Central memory CD8-positive, alpha-beta T cell (primary cell): ENCODE data around the gene FGFBP2.
"Not testable (repeated sequence)": the region's sequence is repeated elsewhere in the genome, so short reads cannot be mapped to it uniquely, and the experiment has no call there.

ENCODE experiments used
- ATAC-seq: fragments of 150-1000 bp; cut with Tn5 transposase; replicated peaks from 2 replicates; pipeline ENCODE4 v1.10.0; 2022; ENCODE audit warnings: mild to moderate bottlenecking, moderate FRiP score, moderate number of reproducible peaks; ENCODE audit not compliant: poor library complexity, severe bottlenecking; ENCODE audit errors: extremely low read depth
- DNase-seq, 2 donors: peaks; one replicate each; pipeline ENCODE4 v3.0.0; 2021; ENCODE audit warnings: low spot score in 2 of 2
- H3K27ac Mint-ChIP-seq: one replicate; pipeline ENCODE4 v1.8.0; 2022; ENCODE audit warnings: low read depth, mild to moderate bottlenecking, moderate library complexity, mixed read lengths
- H3K27me3 Mint-ChIP-seq: one replicate; pipeline ENCODE4 v1.8.0; 2022; ENCODE audit warnings: mixed read lengths
- H3K36me3 Mint-ChIP-seq: one replicate; pipeline ENCODE4 v1.8.0; 2022; ENCODE audit warnings: mild to moderate bottlenecking, moderate library complexity, mixed read lengths; ENCODE audit not compliant: insufficient read depth
- H3K4me1 Mint-ChIP-seq: one replicate; pipeline ENCODE4 v1.8.0; 2022; ENCODE audit warnings: mixed read lengths
- H3K4me3 Mint-ChIP-seq: one replicate; pipeline ENCODE4 v1.8.0; 2022; ENCODE audit warnings: mild to moderate bottlenecking, moderate library complexity, mixed read lengths
- H3K9me3 Mint-ChIP-seq: one replicate; pipeline ENCODE4 v1.8.0; 2022; ENCODE audit warnings: mixed read lengths

Gene FGFBP2

DNA sequence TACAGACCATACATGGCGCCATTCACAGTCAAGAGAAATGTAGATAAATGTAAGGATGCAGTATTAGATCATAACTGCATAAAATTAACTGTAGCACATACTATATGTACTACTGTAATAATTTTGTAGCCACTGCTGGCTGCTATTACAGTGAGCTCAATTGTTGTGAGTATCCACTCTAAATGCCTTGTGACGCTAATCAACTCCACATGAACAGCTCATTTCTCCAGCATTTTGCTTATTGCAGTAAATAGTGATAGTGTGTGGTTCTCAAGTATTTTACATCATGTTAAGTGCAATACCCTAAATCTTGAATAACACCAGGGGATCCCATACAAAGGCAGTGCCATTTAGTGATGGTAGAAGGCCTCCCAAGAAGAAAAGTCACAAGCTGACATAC lies 45.7 kb downstream of the FGFBP2 start:
- Mint-ChIP-seq H3K27me3 (peaks cover 31% of the 10 kb centered on the region), H3K27ac (no peak overlapping the region), H3K36me3 (no peaks in the 10 kb centered on the region), H3K4me3 (no peak overlapping the region), H3K4me1 (no peaks in the 10 kb centered on the region), H3K9me3 (no peaks in the 10 kb centered on the region)
- ATAC-seq: no peak
- no peak for DNase-seq

GRCh38 chr4:15916358-15916757 lies 46.6 kb downstream of the FGFBP2 start:
- not testable (repeated sequence) for ATAC-seq, H3K9me3 Mint-ChIP-seq, H3K4me3 Mint-ChIP-seq, H3K4me1 Mint-ChIP-seq, H3K27ac Mint-ChIP-seq, DNase-seq, H3K36me3 Mint-ChIP-seq
- H3K27me3 Mint-ChIP-seq: peaks cover 31% of the 10 kb centered on the region

DNA sequence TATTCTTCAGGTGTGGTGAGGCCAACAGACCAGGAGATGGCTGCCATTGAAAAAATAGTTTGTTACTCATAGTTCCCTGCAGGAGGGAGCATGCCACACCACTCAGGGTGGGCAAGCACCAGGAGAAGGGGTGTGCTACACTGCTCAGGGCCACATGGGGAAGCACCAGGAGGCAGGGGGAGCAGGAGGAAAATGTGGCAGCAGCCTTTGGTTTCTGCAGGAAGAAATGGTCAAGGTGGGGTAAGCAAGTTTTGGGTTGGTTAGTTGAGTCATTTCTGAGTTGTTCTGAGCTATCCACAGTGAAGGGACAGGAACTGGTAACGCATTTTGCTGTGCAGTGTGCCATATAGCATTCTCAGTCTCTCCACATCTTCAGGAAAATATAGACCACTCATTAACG lies 48.2 kb downstream of the FGFBP2 start:
- no peak for ATAC-seq

GRCh38 chr4:15914291-15914690 lies 48.7 kb downstream of the FGFBP2 start:
- DNase-seq: no peak
- no peaks in the 10 kb centered on the region for H3K36me3 Mint-ChIP-seq
- H3K27ac Mint-ChIP-seq: no peak overlapping the region
- H3K4me3 Mint-ChIP-seq: no peak overlapping the region
- no peaks in the 10 kb centered on the region for H3K9me3 Mint-ChIP-seq
- ATAC-seq: no peak
- H3K27me3 Mint-ChIP-seq: peaks cover 23% of the 10 kb centered on the region
- no peaks in the 10 kb centered on the region for H3K4me1 Mint-ChIP-seq

More for the DNA sequence above, 48.2 kb downstream of the FGFBP2 start:
- no peak for DNase-seq
- peaks cover 27% of the 10 kb centered on the region for H3K27me3 Mint-ChIP-seq
- no peaks in the 10 kb centered on the region for H3K4me1 Mint-ChIP-seq
- no peak overlapping the region for H3K27ac Mint-ChIP-seq
- H3K9me3 Mint-ChIP-seq: no peaks in the 10 kb centered on the region
- no peaks in the 10 kb centered on the region for H3K36me3 Mint-ChIP-seq
- no peak overlapping the region for H3K4me3 Mint-ChIP-seq

GRCh38 chr4:15913631-15913970 lies 49.4 kb downstream of the FGFBP2 start:
- Mint-ChIP-seq H3K36me3 (no peaks in the 10 kb centered on the region), H3K4me1 (no peaks in the 10 kb centered on the region), H3K9me3 (no peaks in the 10 kb centered on the region), H3K27ac (no peak overlapping the region), H3K4me3 (no peak overlapping the region), H3K27me3 (peaks cover 23% of the 10 kb centered on the region)
- ATAC-seq (no peak), DNase-seq (no peak)

GRCh38 chr4:15912961-15913630 lies 49.9 kb downstream of the FGFBP2 start:
- Mint-ChIP-seq H3K27me3 (peaks cover 23% of the 10 kb centered on the region), H3K27ac (no peak overlapping the region), H3K4me1 (no peaks in the 10 kb centered on the region), H3K36me3 (no peaks in the 10 kb centered on the region), H3K4me3 (no peak overlapping the region), H3K9me3 (no peaks in the 10 kb centered on the region)
- no peak for ATAC-seq
- DNase-seq: no peak

DNA sequence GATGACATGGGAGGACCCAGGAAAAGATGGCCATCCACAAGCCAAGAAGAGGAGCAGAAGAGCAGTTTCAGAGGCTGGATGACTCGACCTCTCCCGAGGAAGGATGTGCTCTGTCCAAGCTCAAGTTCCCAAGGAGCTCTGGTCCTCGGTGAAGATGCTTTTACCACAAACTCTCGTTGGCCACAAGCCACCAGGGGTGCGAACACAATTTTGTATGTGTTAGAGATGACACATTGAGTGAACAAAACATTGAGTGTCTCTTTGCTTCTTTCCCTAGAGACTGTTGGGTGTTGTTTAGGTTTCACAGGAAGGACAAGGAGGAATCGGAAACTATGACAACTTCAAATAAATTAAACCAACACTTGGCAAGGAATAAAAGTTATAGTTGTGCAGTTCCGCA lies 50.7 kb downstream of the FGFBP2 start:
- H3K4me1 Mint-ChIP-seq: no peaks in the 10 kb centered on the region
- H3K27ac Mint-ChIP-seq: no peak overlapping the region
- H3K36me3 Mint-ChIP-seq: no peaks in the 10 kb centered on the region
- no peak overlapping the region for H3K4me3 Mint-ChIP-seq
- H3K9me3 Mint-ChIP-seq: no peaks in the 10 kb centered on the region
- no peak for DNase-seq
- no peak for ATAC-seq
- peaks cover 25% of the 10 kb centered on the region for H3K27me3 Mint-ChIP-seq
